ENCODE results near the gene DNMBP.

- no peak for TF ChIP-seq CTCF (conservative IDR thresholded peaks at IDR 0.05; ENCODE audit: low read depth, low read length)
- no peak for TF ChIP-seq POLR2A (IDR thresholded peaks at IDR 0.05; ENCODE audit: low read depth, low read length)
- TF ChIP-seq RFX5 (IDR thresholded peaks at IDR 0.05; ENCODE audit: low read depth, low read length), result no peak
- TF ChIP-seq CEBPB (IDR thresholded peaks at IDR 0.05; ENCODE audit: low read depth, low read length), result no peak
These were observed 10.0 kb upstream of the DNMBP start for GRCh38 chr10:100019787-100020141.
